ENCODE results near the gene AATK.

GRCh38 chr17:81212365-81212764 is 46.3 kb upstream of the AATK start:
- TF ChIP-seq CTCF (optimal IDR thresholded peaks at IDR 0.05 in 1 of 3, IDR thresholded peaks at IDR 0.05 in 1 of 3, conservative IDR thresholded peaks at IDR 0.05 in 1 of 3; ENCODE audit: extremely low read depth in 1 of 3, insufficient read depth in 2 of 3, low read length in 3 of 3) = no peak
- TF ChIP-seq EZH2 (IDR thresholded peaks at IDR 0.05; ENCODE audit: low read length) = no peak

Data from keratinocyte (primary cell).